H9 (cell line): ENCODE data around the gene GLIS2. TPM values are rescaled to one million over a fixed set of nuclear protein-coding genes. Genes with fewer than 3 reads are reported as not detected.

Source experiments
- DNase-seq: peaks from one replicate; pipeline ENCODE4 v3.0.0-alpha.2; 2017
- H2AFZ ChIP-seq: one replicate; pipeline ENCODE4 v1.6.1; 2013; ENCODE audit warnings: mild to moderate bottlenecking, low read length, control low read depth, moderate library complexity
- H2AK5ac ChIP-seq: 2 replicates; pipeline ENCODE4 v1.6.1; 2013; ENCODE audit warnings: low read length, control low read depth, mixed read lengths; ENCODE audit not compliant: insufficient read length
- H2BK120ac ChIP-seq: one replicate; pipeline ENCODE4 v1.6.1; 2013; ENCODE audit warnings: low read depth, mild to moderate bottlenecking, low read length, control low read depth, inconsistent platforms; ENCODE audit not compliant: poor library complexity, severe bottlenecking
- H2BK12ac ChIP-seq: 2 replicates; pipeline ENCODE4 v1.6.1; 2013; ENCODE audit warnings: low read length, control low read depth, mixed read lengths, low read depth; ENCODE audit not compliant: insufficient read length
- H2BK15ac ChIP-seq: 2 replicates; pipeline ENCODE4 v1.6.1; 2013; ENCODE audit warnings: low read depth, low read length, control low read depth
- H2BK20ac ChIP-seq: one replicate; pipeline ENCODE4 v1.6.1; 2013; ENCODE audit warnings: low read depth, mild to moderate bottlenecking, low read length, control low read depth, inconsistent platforms; ENCODE audit not compliant: poor library complexity, severe bottlenecking
- H2BK5ac ChIP-seq: 2 replicates; pipeline ENCODE4 v1.6.1; 2013; ENCODE audit warnings: low read length, control low read depth, mixed read lengths; ENCODE audit not compliant: insufficient read length
- H3K14ac ChIP-seq: 2 replicates; pipeline ENCODE4 v1.6.1; 2013; ENCODE audit warnings: low read length, control low read depth; ENCODE audit not compliant: insufficient read depth
- H3K18ac ChIP-seq: 2 replicates; pipeline ENCODE4 v1.6.1; 2013; ENCODE audit warnings: low read depth, mild to moderate bottlenecking, mixed read lengths, low read length, control low read depth; ENCODE audit not compliant: insufficient read length
- H3K23ac ChIP-seq: 2 replicates; pipeline ENCODE4 v1.6.1; 2013; ENCODE audit warnings: low read length, control low read depth, mixed read lengths, low read depth; ENCODE audit not compliant: insufficient read length
- H3K23me2 ChIP-seq: 2 replicates; pipeline ENCODE4 v1.6.1; 2013; ENCODE audit warnings: low read depth, mild to moderate bottlenecking, mixed read lengths, low read length, control low read depth; ENCODE audit not compliant: insufficient read length, poor library complexity, severe bottlenecking
- H3K27ac ChIP-seq: 2 replicates; pipeline ENCODE4 v1.5.1; 2013; ENCODE audit warnings: low read length, control low read depth, mixed read lengths, low read depth; ENCODE audit not compliant: insufficient read length
- H3K27me3 ChIP-seq: 2 replicates; pipeline ENCODE4 v1.6.1; 2013; ENCODE audit warnings: low read length, control low read depth, inconsistent platforms; ENCODE audit not compliant: insufficient read depth
- H3K4ac ChIP-seq: 2 replicates; pipeline ENCODE4 v1.6.1; 2013; ENCODE audit warnings: low read depth, mild to moderate bottlenecking, control low read depth, inconsistent platforms, low read length, moderate library complexity
- H3K4me1 ChIP-seq: 2 replicates; pipeline ENCODE4 v1.6.1; 2013; ENCODE audit warnings: low read length, control low read depth, inconsistent platforms; ENCODE audit not compliant: insufficient read depth
- H3K4me2 ChIP-seq: 2 replicates; pipeline ENCODE4 v1.6.1; 2013; ENCODE audit warnings: low read length, control low read depth, mixed read lengths; ENCODE audit not compliant: insufficient read length, insufficient read depth
- H3K56ac ChIP-seq: 2 replicates; pipeline ENCODE4 v1.6.1; 2013; ENCODE audit warnings: low read depth, mild to moderate bottlenecking, mixed read lengths, low read length, control low read depth; ENCODE audit not compliant: insufficient read length
- H3K79me1 ChIP-seq: 2 replicates; pipeline ENCODE4 v1.6.1; 2013; ENCODE audit warnings: low read depth, mild to moderate bottlenecking, moderate library complexity, low read length, control low read depth, inconsistent platforms; ENCODE audit not compliant: insufficient read depth, poor library complexity, severe bottlenecking
- H3K79me2 ChIP-seq: 2 replicates; pipeline ENCODE4 v1.6.1; 2013; ENCODE audit warnings: low read length, control low read depth, inconsistent platforms; ENCODE audit not compliant: insufficient read depth
- H3K9ac ChIP-seq: 2 replicates; pipeline ENCODE4 v1.6.1; 2013; ENCODE audit warnings: low read length, control low read depth, mixed read lengths; ENCODE audit not compliant: insufficient read length; ENCODE audit errors: extremely low read depth
- H3K9me3 ChIP-seq: one replicate; pipeline ENCODE4 v1.6.1; 2013; ENCODE audit warnings: low read depth, low read length, inconsistent platforms; ENCODE audit not compliant: control insufficient read depth
- H3T11ph ChIP-seq: one replicate; pipeline ENCODE4 v1.6.1; 2013; ENCODE audit warnings: mild to moderate bottlenecking, low read length, control low read depth, inconsistent platforms
- H4K20me1 ChIP-seq: one replicate; pipeline ENCODE4 v1.6.1; 2013; ENCODE audit not compliant: control insufficient read depth, insufficient read length, insufficient read depth
- H4K5ac ChIP-seq: 2 replicates; pipeline ENCODE4 v1.6.1; 2013; ENCODE audit warnings: low read depth, mild to moderate bottlenecking, mixed read lengths, low read length, control low read depth; ENCODE audit not compliant: insufficient read length
- H4K8ac ChIP-seq: replicated peaks from 2 replicates; pipeline ENCODE4 v1.6.1; 2013; ENCODE audit warnings: low read length, control low read depth, mixed read lengths, low read depth; ENCODE audit not compliant: insufficient read length
- H4K91ac ChIP-seq: 2 replicates; pipeline ENCODE4 v1.6.1; 2013; ENCODE audit warnings: low read depth, mild to moderate bottlenecking, moderate library complexity, mixed read lengths, low read length, control low read depth; ENCODE audit not compliant: insufficient read length
- H3K27ac Mint-ChIP-seq, 3 experiments: 2 replicates in 2 of 3; 3 replicates in 1 of 3; pipeline ENCODE4 v1.8.0; 2020 to 2021; ENCODE audit warnings: mixed read lengths in 3 of 3, mild to moderate bottlenecking in 1 of 3, moderate library complexity in 1 of 3
- H3K27me3 Mint-ChIP-seq: 2 replicates; pipeline ENCODE4 v1.8.0; 2021; ENCODE audit warnings: low read depth, mild to moderate bottlenecking, moderate library complexity, mixed read lengths
- H3K36me3 Mint-ChIP-seq, 3 experiments: 2 replicates in 2 of 3; 3 replicates in 1 of 3; pipeline ENCODE4 v1.8.0; 2020 to 2021; ENCODE audit warnings: low read depth in 3 of 3, mixed read lengths in 3 of 3; ENCODE audit not compliant: insufficient read depth in 1 of 3
- H3K4me1 Mint-ChIP-seq, 2 experiments: 2 replicates each; pipeline ENCODE4 v1.8.0; 2020; ENCODE audit warnings: mixed read lengths in 2 of 2
- H3K4me3 Mint-ChIP-seq, 2 experiments: 2 replicates in 1 of 2; 3 replicates in 1 of 2; pipeline ENCODE4 v1.8.0; 2020 to 2021; ENCODE audit warnings: mild to moderate bottlenecking in 2 of 2, mixed read lengths in 2 of 2, moderate library complexity in 1 of 2
- H3K9me3 Mint-ChIP-seq, 2 experiments: 2 replicates in 1 of 2; 3 replicates in 1 of 2; pipeline ENCODE4 v1.8.0; 2020; ENCODE audit warnings: mild to moderate bottlenecking in 2 of 2, mixed read lengths in 2 of 2, moderate library complexity in 1 of 2
- CTCF ChIP-seq: fragments of 200-600 bp; sonication (generic); conservative IDR thresholded peaks from 3 replicates; pipeline ENCODE4 v1.8.0; 2021; ENCODE audit warnings: antibody characterized with exemption, mild to moderate bottlenecking
- WGBS: extraction: QIAGEN DNeasy Blood & Tissue Kit; methylation state at CpG from one replicate; pipeline ENCODE4 v1.1.7; 2013; ENCODE audit warnings: missing lambda C conversion rate, low lambda C conversion rate, mixed read lengths; ENCODE audit not compliant: insufficient read length; ENCODE audit errors: extremely low coverage; 5-methylcytosine and 5-hydroxymethylcytosine counted together
- total RNA-seq: library from RNA; stranded (reverse); gene quantifications from 2 replicates; pipeline ENCODE4 v1.2.1, GENCODE V29; 2021

The GLIS2 gene
- total RNA-seq, 1 experiment from 2014 or later: 14.3 TPM

- no peaks in the 10 kb centered on the region for H3K27me3 ChIP-seq
- no peaks in the 10 kb centered on the region for H3K9me3 Mint-ChIP-seq
- no peak overlapping the region for H3K56ac ChIP-seq
- H3K4me3 Mint-ChIP-seq: no peak overlapping the region
- no peak overlapping the region for H3K4me2 ChIP-seq
- H3K79me2 ChIP-seq: no peaks in the 10 kb centered on the region
- no peaks in the 10 kb centered on the region for H3K79me1 ChIP-seq
- no peak overlapping the region for H3K23ac ChIP-seq
- peaks cover 0 to 5% (median 4%) of the 10 kb centered on the region in 3 experiments; a peak in 4 of 7 replicates for H3K36me3 Mint-ChIP-seq
- H2BK20ac ChIP-seq: no peak overlapping the region
- H3K27ac ChIP-seq: no peak overlapping the region
- no peak overlapping the region for H2BK12ac ChIP-seq
- H4K91ac ChIP-seq: no peak overlapping the region
- no peaks in the 10 kb centered on the region for H3K27me3 Mint-ChIP-seq
- no peak overlapping the region for H2AFZ ChIP-seq
- H2BK5ac ChIP-seq: no peak overlapping the region
- H3K14ac ChIP-seq: no peak overlapping the region; the same call in 1 of the 2 replicates
- H3K4ac ChIP-seq: no peak overlapping the region
- H2AK5ac ChIP-seq: no peak overlapping the region
- no peak for DNase-seq
- H3K27ac Mint-ChIP-seq: peak overlapping the region; percentile 44 to 80 (median 61); a peak in 3 of 7 replicates
- H4K20me1 ChIP-seq: no peaks in the 10 kb centered on the region
- no peak overlapping the region for H3K9ac ChIP-seq
- no peak overlapping the region for H2BK120ac ChIP-seq
- no peaks in the 10 kb centered on the region for H3K9me3 ChIP-seq
- H3K4me1 ChIP-seq: peaks cover 3% of the 10 kb centered on the region; the same call in 1 of the 2 replicates
- no peak for TF ChIP-seq CTCF
- H4K8ac ChIP-seq: no peak overlapping the region
- no peaks in the 10 kb centered on the region for H3K23me2 ChIP-seq
- H4K5ac ChIP-seq: no peak overlapping the region
- no peak overlapping the region for H3K18ac ChIP-seq
- H3K4me1 Mint-ChIP-seq: peaks cover 19 to 38% of the 10 kb centered on the region in 2 experiments
- WGBS: no CpG with 5 or more reads among the region's 26 CpGs
- H3T11ph ChIP-seq: no peak overlapping the region
- no peak overlapping the region for H2BK15ac ChIP-seq
These were observed 64.5 kb downstream of the GLIS2 start for GRCh38 chr16:4380119-4381063.
